Germinal center (tissue), 1 donor: Measurements from ENCODE around the gene MYH14.

ENCODE experiments used
- DNase-seq: peaks from one replicate; pipeline ENCODE4 v3.0.0; 2012; ENCODE audit warnings: mixed read lengths, low spot score

MYH14 gene

DNA sequence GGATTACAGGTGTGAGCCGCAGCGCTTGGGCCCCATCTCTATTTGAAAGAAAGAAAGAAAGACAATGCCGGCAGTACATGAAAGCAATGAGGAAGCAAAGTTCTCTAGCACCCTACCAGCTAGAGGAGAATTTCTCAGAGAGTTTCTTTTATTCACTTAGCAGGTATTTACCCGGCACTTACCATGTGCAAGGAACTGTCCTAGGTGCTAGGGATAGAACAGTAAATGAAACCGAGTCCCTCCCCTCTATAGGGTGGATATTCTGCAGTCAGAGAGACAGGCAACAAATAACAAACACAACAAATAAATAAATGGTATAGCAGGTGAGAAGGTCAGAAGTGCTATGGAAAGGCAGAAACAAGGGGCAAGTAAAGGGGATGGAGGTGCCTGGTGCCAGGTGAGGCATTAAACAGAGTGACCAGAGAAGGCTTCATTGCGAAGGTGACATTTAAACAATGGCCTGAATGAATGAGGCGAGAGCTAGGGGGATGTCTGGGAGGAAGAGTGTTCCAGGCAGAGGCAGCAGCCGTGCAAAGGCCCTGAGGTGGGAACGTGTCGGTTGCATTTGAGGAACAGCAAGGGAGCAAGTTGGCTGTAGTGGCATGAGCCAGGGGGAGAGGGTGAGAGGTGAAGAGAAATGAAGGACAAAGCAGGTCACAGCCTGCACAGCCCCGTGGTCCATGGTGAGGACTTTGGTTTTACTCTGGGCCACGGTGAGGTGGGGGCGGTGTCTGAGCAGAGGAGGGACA, 10.8 kb upstream of the MYH14 start:
- DNase-seq = no peak

DNA sequence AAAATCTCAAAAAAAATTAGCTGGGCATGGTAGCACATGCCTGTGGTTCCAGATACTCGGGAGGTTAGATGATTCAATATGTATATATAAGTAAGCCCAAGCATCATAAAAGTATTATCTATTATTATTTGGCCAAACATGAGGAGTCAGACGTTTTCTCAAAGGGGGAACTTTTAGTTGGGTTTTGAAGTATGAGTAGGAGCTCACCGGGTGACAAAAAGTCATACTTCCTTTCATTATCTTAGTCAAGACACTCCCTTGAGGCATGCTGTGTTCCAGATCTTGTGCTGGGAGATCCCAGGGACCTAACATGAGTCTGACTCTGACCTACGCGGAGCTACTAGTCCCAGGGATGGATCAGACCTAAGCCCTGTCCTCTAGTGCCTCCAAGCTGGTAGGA, 8.2 kb upstream of the MYH14 start:
- DNase-seq = no peak

DNA sequence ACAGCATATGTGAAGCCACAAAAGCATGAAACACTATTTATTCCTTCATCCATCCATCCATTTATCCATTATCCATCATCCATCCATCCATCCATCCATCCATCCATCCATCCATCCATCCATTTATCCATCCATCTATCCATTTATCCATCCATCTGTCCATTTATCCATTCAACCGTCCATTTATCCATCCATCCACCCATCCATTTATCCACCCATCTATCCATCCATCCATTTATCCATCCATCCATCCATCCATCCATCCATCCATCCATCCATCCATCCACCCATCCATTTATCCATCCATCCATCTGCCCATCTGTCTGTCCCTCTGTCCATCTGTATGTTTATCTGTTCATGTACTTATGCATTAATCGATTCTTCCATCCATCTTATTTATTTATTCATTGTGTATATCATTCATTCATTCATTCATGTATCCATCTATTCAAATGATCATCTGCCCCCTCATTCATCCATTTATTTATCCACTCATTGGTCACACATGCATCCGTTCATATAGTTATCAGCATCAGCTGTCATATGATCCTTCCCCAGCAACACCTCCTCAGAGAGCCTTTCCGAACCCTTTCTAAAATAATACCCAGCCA, 7.0 kb upstream of the MYH14 start:
- DNase-seq = no peak

DNA sequence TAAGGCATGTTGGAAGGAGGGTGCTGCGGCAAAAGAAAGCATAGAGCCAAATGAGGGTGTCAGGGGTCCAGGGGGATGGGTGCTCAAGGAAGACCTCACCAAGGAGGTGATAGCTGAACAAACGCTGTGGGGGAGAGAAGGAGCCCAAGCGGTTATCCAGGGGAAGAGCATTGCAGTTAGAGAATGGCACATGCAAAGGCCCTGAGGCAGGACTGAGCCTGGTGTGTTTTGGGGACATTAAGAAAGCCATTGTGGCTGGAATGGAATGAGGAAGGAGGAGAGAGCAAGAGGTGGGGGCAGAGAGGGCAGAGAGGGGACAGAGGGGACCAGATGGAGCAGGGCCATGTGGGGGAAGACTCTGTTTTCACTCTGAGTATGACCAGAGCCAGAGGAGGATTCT, 6.1 kb upstream of the MYH14 start:
- no peak for DNase-seq

DNA sequence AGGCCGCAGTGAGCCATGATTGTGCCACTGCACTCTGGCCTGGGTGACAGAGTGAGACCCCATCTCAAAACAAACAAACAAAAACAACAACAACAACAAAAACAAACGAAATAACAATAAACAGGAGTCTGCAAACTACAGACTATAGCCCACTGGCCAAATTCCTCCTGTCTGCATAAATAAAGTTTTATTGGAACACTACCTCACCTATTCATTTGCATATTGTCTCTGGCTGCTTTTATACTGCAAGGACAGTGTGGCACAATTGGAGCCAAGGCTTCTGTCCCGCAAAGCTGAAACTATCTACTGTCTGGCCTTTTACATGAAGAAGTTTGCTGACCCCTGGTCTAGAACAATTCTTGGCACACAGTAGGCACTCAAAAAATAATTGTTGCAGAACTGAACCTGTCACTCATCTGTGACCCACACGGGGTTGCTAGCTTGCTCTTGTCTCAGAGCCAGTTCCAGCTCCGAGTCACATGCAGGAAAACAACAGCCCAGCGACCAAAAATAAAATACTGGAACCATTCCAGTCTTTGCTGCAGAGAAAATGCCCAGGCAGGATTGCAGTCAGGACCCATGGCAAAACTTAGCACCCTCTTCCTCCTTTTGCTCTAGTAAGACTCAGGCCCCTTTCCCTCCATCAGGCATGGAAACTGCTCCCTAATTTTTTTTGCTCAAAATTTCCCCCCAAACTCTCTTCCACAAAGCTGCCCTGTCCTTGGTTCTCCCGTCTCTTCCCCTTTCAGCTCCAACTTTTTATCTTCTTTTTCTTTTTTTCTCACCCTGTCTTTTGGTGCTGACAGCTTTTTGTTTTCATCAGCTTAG, 4.8 kb upstream of the MYH14 start:
- no peak for DNase-seq

DNA sequence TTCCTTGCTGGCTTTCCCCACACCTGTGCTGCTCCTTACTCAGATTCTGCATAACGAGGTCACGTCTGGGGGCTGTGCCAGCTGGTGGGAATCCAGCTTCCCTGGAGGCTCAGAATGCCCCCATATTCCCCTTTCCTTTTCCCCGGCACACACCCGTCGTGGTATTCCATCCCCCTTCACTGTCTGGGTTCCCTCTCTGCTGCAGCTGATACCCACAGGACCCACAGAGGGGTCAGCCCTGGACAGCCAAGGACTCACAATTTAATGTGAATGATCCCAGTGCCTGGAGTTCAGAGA, 4.2 kb upstream of the MYH14 start:
- no peak for DNase-seq

DNA sequence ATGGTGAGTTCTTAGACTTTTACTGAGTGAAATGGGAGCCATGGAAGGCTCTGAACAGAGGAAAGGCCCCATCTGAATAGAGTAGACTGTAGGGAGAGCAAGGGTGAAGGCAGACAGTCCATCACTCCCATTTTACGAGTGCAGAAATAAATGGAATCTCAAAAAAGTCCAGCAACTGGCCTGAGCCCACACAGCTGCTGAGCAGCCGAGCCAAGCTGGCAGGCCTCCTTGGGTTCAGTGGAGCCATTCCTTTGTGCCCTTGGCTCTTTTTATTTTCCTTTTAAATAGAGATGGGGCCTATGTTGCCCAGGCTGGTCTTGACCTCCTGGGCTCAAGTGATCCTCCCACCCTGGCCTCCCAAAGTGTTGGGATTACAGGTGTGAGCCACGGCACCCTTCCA, 1.0 kb upstream of the MYH14 start:
- no peak for DNase-seq

DNA sequence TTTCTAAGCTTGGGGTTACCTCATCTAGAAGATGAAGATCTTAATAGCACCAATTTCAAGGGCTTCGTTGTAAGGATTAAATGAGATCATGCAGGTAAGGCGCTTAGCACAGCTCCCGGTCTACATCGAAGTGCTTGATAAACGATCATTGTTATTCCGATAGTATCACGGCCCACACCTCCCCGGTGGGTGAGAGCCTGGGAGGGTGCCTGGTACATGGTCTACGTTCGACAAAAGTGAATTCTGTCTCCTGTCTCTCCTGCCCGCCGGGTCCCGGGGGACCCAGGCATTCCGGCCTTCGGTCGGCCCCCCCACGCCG, 501 bp upstream of the MYH14 start:
- DNase-seq = no peak

DNA sequence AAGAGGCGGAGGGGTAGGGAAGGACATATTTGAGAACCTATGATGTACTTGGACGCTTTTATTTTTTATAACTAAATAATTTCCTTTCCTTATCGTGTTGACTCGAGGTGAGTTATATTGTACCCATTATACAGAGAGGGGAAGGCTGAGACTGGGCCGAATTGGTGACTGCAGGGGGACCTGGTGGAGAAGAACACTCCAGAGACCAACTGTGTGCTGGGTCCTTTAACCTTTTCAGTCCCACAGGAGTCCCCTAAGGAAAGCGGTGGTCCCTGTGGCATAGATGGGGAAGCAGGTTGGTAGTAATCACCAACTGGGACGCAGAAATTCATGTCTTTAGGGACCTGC, 633 bp downstream of the MYH14 start:
- DNase-seq = no peak

DNA sequence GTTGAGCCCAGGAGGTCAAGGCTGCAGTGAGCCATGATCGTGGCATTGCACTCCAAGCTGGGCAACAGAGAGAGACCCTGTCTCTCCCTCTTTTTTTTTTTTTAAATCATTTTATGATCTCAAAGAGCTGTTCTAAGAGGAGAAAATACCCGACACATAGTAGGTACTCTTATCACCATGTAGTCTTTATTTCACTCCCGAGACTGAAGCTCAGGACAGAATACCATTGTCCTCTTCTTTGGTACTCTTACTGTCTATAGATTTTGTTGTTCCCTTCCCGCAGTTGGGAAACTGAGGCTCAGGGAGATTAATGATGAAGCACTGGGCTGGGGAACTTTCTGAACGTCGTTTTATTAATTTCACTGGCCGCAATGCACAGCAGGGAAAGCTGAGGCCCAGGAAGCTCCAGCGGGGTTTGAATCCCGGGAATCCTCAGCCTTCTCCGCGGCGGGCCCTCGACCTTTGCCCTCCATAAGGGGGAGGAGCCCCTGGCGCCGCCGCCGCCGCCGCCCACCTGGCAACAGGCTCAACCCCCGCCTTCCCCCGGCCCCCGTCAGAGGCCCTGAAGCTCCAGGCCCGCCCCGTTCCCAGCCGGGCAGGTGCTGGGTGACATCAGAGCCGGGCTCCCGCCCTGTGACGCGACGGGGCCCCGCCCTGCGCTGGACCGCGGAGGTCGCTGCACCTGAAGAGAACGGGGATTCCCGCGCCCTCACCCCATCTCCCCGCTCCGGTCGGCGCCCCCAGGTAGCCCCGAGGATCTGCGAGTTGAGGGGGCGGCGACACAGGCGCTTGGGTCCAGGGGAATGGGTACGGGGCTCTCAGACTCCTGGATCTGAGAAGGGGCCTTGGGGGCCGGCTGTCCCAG, 1.6 kb downstream of the MYH14 start:
- DNase-seq = peak; percentile 47

DNA sequence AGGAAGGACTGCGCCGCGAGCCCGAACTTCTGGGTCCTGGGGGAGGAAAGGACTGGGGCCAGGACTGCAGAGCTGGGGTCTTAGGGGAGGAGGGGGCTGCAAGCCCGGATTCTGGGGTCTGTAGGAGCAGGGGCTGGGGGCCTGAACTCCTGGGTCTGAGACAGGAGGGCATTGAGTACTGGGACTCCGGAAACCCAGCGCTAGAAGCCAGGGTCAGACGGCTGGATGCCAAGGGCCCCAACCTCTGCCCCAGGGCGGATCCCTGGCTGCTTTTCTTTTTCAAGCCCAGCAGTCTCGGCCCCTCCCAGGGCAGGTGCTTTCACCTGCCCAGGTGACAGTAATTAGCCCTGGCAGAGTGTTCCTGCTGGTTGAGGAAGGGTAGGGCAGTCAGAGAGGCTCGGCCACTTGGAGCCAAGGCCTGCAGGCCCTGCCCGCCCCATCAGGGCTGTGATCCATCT, 2.3 kb downstream of the MYH14 start:
- DNase-seq = no peak

DNA sequence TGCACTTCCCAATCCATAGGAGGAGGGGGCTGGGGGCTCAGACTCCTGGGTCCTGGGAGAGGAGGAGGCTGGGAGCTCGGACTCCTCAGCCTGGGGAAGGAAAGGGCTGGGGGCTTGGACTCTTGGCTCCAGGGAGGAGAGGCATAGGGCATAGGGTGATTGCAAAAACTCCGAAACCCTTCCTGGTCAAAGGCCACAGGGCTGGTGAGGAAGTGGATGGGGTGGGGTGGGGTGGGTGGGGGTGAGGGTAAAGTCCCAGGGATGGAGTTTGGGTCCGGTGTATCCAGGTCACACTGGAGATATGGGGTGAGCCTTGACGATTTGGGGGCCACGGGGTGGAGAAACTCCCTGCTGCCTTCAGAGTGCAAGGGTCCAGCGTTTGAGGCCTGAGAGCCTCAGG, 2.8 kb downstream of the MYH14 start:
- no peak for DNase-seq

DNA sequence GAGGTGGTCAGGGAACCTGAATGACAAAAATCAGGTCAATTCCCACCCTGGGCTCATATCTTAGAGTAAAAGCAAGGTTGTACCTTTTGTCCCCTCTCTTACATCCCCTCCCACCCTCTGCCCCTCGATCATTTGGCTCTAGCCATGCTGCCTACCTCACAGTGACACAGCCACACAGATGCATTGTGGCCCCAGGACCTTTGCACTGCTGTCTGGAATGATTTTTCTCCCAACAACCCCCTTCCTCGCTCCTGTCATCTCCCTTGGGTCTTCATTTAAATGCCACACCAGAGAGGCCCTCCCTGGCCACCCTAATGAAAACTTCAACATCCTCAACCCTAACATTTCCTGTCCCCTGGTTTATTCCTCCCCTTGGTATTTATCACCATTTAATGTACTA, 4.3 kb downstream of the MYH14 start:
- DNase-seq = no peak

DNA sequence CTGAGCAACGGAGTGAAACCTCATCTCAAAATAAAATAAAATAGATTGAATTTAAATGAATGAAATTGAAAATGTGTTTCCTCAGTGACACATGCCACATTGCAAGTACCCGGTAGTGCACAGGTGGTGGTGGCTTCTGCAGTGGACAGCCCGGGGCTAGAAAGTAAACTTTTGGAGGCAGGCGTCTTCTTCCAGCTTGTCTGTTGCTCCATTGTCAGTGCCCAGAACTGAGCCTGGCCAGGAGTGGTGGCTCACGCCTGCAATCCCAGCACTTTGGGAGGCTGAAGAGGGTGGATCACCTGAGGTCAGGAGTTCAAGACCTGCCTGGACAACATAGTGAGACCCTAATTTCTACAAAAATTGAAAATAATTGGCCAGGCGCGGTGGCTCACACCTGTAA, 5.7 kb downstream of the MYH14 start:
- DNase-seq = no peak

DNA sequence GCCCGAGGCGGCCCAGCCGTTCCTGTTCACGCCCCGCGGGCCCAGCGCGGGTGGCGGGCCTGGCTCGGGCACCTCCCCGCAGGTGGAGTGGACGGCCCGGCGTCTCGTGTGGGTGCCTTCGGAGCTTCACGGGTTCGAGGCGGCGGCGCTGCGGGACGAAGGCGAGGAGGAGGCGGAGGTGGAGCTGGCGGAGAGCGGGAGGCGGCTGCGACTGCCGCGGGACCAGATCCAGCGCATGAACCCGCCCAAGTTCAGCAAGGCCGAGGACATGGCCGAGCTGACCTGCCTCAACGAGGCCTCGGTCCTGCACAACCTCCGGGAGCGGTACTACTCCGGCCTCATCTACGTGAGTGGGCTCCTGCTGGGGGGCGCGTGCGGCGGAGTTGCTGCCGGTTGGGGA, 7.0 kb downstream of the MYH14 start:
- no peak for DNase-seq

DNA sequence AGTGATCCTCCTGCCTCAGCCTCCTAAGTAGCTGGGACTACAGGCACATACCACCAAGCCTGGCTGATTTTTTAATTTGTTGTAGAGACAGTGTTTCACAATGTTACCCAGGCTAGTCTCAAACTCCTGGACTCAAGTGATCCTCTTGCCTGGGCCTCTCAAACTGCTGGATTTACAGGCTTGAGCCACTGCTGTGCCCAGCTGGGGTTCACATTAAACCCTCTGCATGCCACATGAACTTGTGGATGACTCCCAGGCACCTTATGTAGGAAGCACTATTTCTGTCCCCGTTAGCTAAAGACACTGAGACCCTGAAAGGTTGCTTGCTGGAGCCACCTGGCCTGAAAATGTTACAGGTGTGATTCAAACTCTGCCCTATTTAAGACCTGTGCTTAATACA, 10.5 kb downstream of the MYH14 start:
- DNase-seq = no peak

DNA sequence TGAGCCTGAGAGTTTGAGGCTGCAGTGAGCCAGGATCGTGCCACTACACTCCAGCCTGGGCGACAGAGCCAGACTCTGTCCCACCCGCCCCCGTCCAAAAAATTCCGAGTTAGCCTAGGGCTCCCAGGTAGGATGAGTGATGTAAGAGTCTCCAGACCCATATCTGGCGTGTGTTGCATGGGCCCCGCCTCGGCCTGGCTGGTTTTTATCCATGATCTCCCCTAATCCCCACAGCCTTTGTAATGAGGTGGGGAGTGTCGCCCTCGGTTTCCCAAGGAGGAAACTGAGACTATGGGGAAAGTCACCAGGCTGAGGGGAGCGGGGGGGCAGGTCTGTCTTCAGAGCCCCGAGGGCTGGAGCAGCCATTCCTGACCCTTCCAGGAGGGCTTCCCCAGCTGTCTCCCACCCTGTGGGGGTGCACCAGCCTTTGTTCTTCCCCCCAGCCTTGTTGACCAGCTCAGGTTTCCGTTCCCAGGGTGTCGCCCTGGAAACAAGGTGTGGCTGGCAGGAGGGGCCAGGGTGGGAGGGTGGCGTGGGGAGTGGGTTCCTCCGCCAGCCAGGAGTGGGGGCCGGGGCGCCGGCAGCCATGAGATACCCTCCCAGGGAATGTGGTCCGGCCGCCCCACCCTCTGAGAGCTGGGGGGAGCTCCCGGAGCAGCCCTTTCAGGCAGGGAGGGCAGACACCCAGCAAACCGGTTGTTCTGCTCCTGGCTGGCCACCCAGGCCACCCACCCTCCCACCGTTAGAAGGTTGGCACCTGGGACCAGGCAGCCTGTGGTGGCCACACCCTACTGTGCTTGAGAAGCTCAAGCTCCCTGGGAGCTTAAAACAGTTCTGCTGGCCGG, 11.5 kb downstream of the MYH14 start:
- no peak for DNase-seq

DNA sequence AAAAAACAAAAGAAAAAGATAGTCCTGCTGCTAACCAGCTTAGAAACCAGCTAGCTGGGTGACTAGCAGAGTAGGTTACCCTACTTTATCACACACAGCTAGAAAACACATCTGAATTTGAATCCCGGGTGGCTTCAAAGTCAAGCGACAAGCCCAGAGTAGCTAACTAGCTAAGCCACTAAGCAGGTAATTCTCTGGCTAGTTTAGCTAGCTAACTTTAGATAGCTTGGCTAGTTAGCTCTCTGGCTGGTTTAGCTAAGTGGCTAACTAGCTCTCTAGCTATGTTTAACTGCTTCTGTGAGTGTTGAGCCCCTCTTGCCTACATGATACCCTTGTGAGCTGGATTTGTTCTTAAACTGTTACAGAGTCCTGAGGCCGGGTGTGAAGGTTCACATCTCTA, 12.4 kb downstream of the MYH14 start:
- DNase-seq = no peak

DNA sequence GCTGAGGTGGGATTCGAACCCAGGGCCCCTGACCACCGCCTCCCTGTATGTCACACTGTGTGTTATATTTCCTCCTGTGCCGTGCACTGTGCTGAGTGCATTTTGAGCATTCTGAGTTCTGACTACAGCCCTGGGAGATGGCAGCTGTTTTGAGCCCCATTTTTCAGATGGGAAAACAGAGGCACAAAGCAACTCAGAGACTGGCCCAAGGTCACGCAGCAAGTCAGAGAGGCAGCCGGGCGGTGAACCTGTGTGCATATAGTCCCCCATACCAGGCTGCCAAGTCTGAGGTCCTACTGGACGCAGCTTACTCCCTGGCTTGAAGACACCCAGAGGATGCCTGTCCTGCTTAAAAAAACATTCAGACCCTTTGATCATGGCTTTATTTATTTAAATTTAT, 17.7 kb downstream of the MYH14 start:
- DNase-seq = no peak

DNA sequence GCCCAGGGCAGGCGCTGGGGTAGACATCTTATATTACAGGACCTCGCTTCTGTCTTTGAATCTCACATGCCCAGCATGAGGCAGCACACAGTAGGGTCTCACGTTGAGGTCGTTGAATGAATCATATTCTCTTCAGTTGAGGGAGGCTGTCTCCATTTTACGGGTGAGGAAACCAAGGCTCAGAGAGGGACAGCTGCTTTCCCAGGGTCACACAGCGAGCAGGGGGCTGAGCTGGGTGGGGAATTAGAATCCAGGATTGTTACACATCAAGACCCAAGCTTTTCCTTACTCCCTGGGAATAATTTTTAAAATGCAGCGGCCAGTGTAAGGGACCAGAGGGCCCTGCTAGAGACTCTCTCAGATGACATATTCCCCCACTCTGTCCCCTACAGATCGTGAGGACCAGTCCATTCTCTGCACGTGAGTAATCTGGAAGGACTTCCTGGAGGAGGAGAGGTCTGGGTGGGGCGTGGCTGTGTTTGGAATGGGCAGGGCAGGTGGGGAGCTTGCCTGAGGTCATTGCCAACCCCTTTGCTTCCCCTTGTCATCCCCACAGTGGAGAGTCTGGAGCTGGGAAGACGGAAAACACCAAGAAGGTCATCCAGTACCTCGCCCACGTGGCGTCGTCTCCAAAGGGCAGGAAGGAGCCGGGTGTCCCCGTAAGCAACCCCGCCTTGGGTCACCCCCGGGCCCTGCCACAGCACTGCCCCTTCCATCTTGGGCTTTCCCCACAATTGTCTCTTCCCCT, 19.4 kb downstream of the MYH14 start:
- no peak for DNase-seq

DNA sequence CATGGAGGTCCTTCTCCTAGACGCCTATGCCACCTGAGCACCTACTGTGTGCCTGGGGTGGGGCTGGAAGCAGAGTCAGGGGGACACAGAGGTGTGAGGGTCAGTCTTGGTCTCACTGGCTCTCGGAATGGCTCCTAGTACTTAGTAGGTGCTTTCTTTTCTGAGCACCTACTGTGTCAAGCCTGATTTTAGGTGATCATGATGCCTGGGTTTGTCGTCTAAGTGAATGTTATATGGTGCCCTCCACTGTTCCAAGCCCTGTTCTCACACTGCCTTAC, 20.0 kb downstream of the MYH14 start:
- DNase-seq = no peak
